K562 (cell line): ENCODE measurements around the gene EYA4. TPM values are rescaled to one million over a fixed set of nuclear protein-coding genes. Genes with fewer than 3 reads are reported as not detected.

Source experiments
- ATAC-seq: fragments of 200-7000 bp; cut with Tn5 transposase; 3 replicates; pipeline ENCODE4 v1.9.1; 2020; ENCODE audit warnings: moderate library complexity
- BruUV-seq: library from RNA; stranded (reverse); fragments of 400-500 nt; replicated peaks from 2 replicates; lab custom pipeline; 2021; lab: Mats Ljungman, UMichigan
- CTCF ChIA-PET: fragments of 300-600 bp; formaldehyde crosslinking; extraction: SDS; loops from one replicate; lab custom pipeline; 2021; ENCODE audit warnings: low intra/inter-chr PET ratio; lab: Yijun Ruan, JAX
- POLR2A ChIA-PET: fragments of 300-600, 350-650 bp; sonication (Branson Sonifier 250); formaldehyde crosslinking; extraction: SDS; loops from one replicate; lab custom pipeline; 2021; ENCODE audit warnings: antibody characterized with exemption, inconsistent platforms; lab: Yijun Ruan, JAX
- DNase-seq, 4 experiments: peaks; one replicate each; pipeline versions ENCODE4 v3.0.0 to v3.0.0-alpha.2; 2011 to 2018; ENCODE audit warnings: low spot score in 3 of 4, mixed read lengths in 3 of 4; ENCODE audit errors: extremely low read depth in 1 of 4
- FAIRE-seq: peaks from 2 replicates; lab custom pipeline; 2011; peaks lifted over from hg19 to GRCh38; lab: Jason Lieb, UNC
- H2AFZ ChIP-seq: 2 replicates; pipeline ENCODE4 v1.6.0; 2011; ENCODE audit warnings: low read depth, low read length, control low read depth, inconsistent platforms
- H3K27ac ChIP-seq: fragments of 200-600 bp; 3 replicates; pipeline ENCODE4 v1.8.0; 2011; ENCODE audit warnings: low read depth, mild to moderate bottlenecking, control low read depth, inconsistent platforms, low read length, moderate library complexity, mixed read lengths; ENCODE audit errors: extremely low read depth
- H3K27me3 ChIP-seq, 2 experiments: fragments of 300-600 bp in 1 of 2; 2 replicates in 1 of 2; 3 replicates in 1 of 2; pipeline versions ENCODE4 v1.6.0 to v1.8.0; 2011; ENCODE audit warnings: inconsistent platforms in 2 of 2, low read length in 2 of 2, mild to moderate bottlenecking in 1 of 2, mixed read lengths in 1 of 2, moderate library complexity in 1 of 2; ENCODE audit not compliant: control insufficient read depth in 2 of 2, insufficient read depth in 2 of 2
- H3K36me3 ChIP-seq: fragments of 300-600 bp; 3 replicates; pipeline ENCODE4 v1.8.0; 2011; ENCODE audit warnings: mild to moderate bottlenecking, low read length, inconsistent platforms; ENCODE audit not compliant: control insufficient read depth, insufficient read depth
- H3K4me1 ChIP-seq, 2 experiments: fragments of 200-600 bp in 1 of 2; replicated peaks in 1 of 2; 2 replicates in 1 of 2; 3 replicates in 1 of 2; pipeline versions ENCODE4 v1.5.1 to v1.8.0; 2011; ENCODE audit warnings: inconsistent platforms in 2 of 2, low read length in 2 of 2, mild to moderate bottlenecking in 1 of 2, mixed read lengths in 1 of 2, moderate library complexity in 1 of 2; ENCODE audit not compliant: control insufficient read depth in 2 of 2, insufficient read depth in 2 of 2
- H3K4me2 ChIP-seq: 2 replicates; pipeline ENCODE4 v1.6.1; 2011; ENCODE audit warnings: low read length, control low read depth, inconsistent platforms, mixed read lengths; ENCODE audit not compliant: insufficient read depth
- H3K4me3 ChIP-seq: fragments of 200-600 bp; sonication (generic), shearing (Covaris generic); 2 replicates; pipeline ENCODE4 v1.5.1; 2016; ENCODE audit warnings: control low read depth, inconsistent platforms
- H3K79me2 ChIP-seq: fragments of 200-600 bp; 3 replicates; pipeline ENCODE4 v1.8.0; 2011; ENCODE audit warnings: low read length, inconsistent platforms; ENCODE audit not compliant: control insufficient read depth, insufficient read depth
- H3K9ac ChIP-seq, 2 experiments: 2 replicates each; pipeline versions ENCODE4 v1.6.0 to v1.6.1; 2011; ENCODE audit warnings: low read depth in 2 of 2, low read length in 2 of 2, control low read depth in 1 of 2, inconsistent platforms in 1 of 2, mild to moderate bottlenecking in 1 of 2, mixed read lengths in 1 of 2; ENCODE audit not compliant: insufficient read depth in 1 of 2
- H3K9me1 ChIP-seq: one replicate; pipeline ENCODE4 v1.6.0; 2011; ENCODE audit warnings: inconsistent platforms, mild to moderate bottlenecking, low read length, moderate library complexity; ENCODE audit not compliant: control insufficient read depth, insufficient read depth
- H3K9me3 ChIP-seq: replicated peaks from 2 replicates; pipeline ENCODE4 v1.5.1; 2011; ENCODE audit warnings: low read depth, low read length, inconsistent platforms; ENCODE audit not compliant: control insufficient read depth, insufficient read depth
- H4K20me1 ChIP-seq: replicated peaks from 2 replicates; pipeline ENCODE4 v1.6.1; 2011; ENCODE audit warnings: low read length, inconsistent platforms, mixed read lengths; ENCODE audit not compliant: control insufficient read depth, insufficient read depth
- BRD4 ChIP-seq: fragments of 200-600 bp; sonication (generic); IDR thresholded peaks from 2 replicates; pipeline ENCODE4 v1.6.1; 2017; ENCODE audit warnings: inconsistent platforms
- FOXA1 ChIP-seq: fragments of 450-650 bp; IDR thresholded peaks from 2 replicates; pipeline ENCODE4 v1.6.1; 2016; ENCODE audit warnings: mild to moderate bottlenecking, borderline replicate concordance
- HDAC6 ChIP-seq: IDR thresholded peaks from 2 replicates; pipeline ENCODE4 v1.6.1; 2012; ENCODE audit warnings: low read depth, mild to moderate bottlenecking, control low read depth, inconsistent platforms, low read length, moderate library complexity
- PHF8 ChIP-seq: fragments of 200-600 bp; sonication (generic); IDR thresholded peaks from 2 replicates; pipeline ENCODE4 v1.6.1; 2012; ENCODE audit warnings: mixed run types, mild to moderate bottlenecking, inconsistent platforms, low read length, moderate library complexity, borderline replicate concordance
- STAT5A ChIP-seq: IDR thresholded peaks from 2 replicates; pipeline ENCODE4 v1.6.1; 2012; ENCODE audit warnings: low read length, inconsistent platforms, borderline replicate concordance
- ZNF232 ChIP-seq: sonication (generic); formaldehyde crosslinking; IDR thresholded peaks from 2 replicates; pipeline ENCODE4 v1.8.0; 2022; ENCODE audit warnings: mild to moderate bottlenecking, missing genetic modification reagents
- ZNF699 ChIP-seq: fragments of 250-450 bp; sonication (Bioruptor Pico); IDR thresholded peaks from 2 replicates; pipeline ENCODE4 v1.8.0; 2021; ENCODE audit warnings: mild to moderate bottlenecking, moderate library complexity; ENCODE audit not compliant: insufficient replicate concordance
- ZNF778 ChIP-seq: fragments of 450-650 bp; formaldehyde crosslinking; IDR thresholded peaks from 2 replicates; pipeline ENCODE4 v1.4.0; 2020; ENCODE audit warnings: mild to moderate bottlenecking, moderate library complexity
- WGBS: fragments of 100-300 bp; shearing (Covaris generic); methylation state at CpG from one replicate; pipeline ENCODE4 v1.1.6; 2016; ENCODE audit warnings: low coverage, mixed read lengths; ENCODE audit not compliant: insufficient coverage; ENCODE audit errors: missing lambda C conversion rate; 5-methylcytosine and 5-hydroxymethylcytosine counted together
- in situ Hi-C: fragments of 300-500 bp; cut with MboI; formaldehyde crosslinking; loops from 4 replicates; pipeline ENCODE4 v1.15.0; 2018; ENCODE audit warnings: inconsistent platforms, mixed read lengths
- intact Hi-C: fragments of 100-400 bp; cut with micrococcal nuclease; formaldehyde crosslinking; loops from 2 replicates; pipeline ENCODE4 v1.14.2; 2022
- polyA plus RNA-seq, 8 experiments: library from polyadenylated mRNA; depleted of rRNA in 4 of 8; stranded (reverse) in 5 of 8; unstranded in 3 of 8; fragments of >200 nt; fragmentation: Nextera tagmentation in 2 of 8; fragmentation: Illumina TruSeq in 1 of 8; extraction: Ambion mirVana in 2 of 8; extraction: Trizol in 1 of 8; gene quantifications; 2 replicates each; pipeline versions ENCODE4 v1.2.1 to v1.2.3, GENCODE V29; 2011 to 2014; ENCODE audit warnings: inconsistent platforms in 1 of 8, missing spikeins in 1 of 8
- total RNA-seq, 7 experiments: library from RNA; depleted of rRNA in 6 of 7; stranded (reverse); fragments of >200 nt in 6 of 7; fragmentation: Illumina TruSeq in 2 of 7; extraction: Trizol in 2 of 7; gene quantifications; 2 replicates each; pipeline versions ENCODE4 v1.2.1 to v1.2.3, GENCODE V29; 2011 to 2021; ENCODE audit warnings: low replicate concordance in 1 of 7
- TF ChIP-seq, protein P1 (sequence below): sonication (generic); formaldehyde crosslinking; IDR thresholded peaks from 2 replicates; pipeline ENCODE4 v1.8.0; 2022; ENCODE audit warnings: missing genetic modification reagents, mild to moderate bottlenecking, borderline replicate concordance
- TF ChIP-seq, protein P2 (sequence below): fragments of 450-650 bp; formaldehyde crosslinking; IDR thresholded peaks from 2 replicates; pipeline ENCODE4 v1.4.0; 2022; ENCODE audit warnings: mild to moderate bottlenecking, moderate library complexity

The EYA4 gene
- total and polyA plus RNA-seq, 9 of the 15 experiments (the other 6 are each of a cell fraction or from before 2014, with no cell fraction given), result 0.03 to 0.04 TPM; not detected in 7

DNA sequence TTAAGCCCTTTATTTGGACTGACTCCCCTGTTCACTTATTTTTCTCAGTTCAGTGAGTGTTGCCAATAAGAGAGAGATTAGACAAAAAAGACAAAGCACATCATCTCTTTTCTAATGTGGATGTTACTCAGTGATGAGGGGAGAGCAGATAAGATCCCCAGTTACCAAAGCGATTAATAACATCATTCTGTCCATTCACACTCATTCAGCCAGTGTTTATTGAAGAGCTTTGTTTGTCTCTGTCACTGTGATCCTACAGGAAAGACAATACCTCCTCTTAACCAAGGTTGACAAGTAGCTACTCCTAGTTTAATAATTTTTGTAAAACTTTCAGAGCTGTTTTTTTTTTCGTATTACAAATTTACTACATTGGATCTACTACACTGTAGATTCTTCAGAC is 163.0 kb downstream of the EYA4 start (continued):
- TF ChIP-seq, protein P1, sequence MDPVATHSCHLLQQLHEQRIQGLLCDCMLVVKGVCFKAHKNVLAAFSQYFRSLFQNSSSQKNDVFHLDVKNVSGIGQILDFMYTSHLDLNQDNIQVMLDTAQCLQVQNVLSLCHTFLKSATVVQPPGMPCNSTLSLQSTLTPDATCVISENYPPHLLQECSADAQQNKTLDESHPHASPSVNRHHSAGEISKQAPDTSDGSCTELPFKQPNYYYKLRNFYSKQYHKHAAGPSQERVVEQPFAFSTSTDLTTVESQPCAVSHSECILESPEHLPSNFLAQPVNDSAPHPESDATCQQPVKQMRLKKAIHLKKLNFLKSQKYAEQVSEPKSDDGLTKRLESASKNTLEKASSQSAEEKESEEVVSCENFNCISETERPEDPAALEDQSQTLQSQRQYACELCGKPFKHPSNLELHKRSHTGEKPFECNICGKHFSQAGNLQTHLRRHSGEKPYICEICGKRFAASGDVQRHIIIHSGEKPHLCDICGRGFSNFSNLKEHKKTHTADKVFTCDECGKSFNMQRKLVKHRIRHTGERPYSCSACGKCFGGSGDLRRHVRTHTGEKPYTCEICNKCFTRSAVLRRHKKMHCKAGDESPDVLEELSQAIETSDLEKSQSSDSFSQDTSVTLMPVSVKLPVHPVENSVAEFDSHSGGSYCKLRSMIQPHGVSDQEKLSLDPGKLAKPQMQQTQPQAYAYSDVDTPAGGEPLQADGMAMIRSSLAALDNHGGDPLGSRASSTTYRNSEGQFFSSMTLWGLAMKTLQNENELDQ (CRISPR knock-in tag), result no peak
- TF ChIP-seq HDAC6, result no peak
- TF ChIP-seq FOXA1, result no peak
- TF ChIP-seq ZNF778 (CRISPR knock-in tag), result no peak
- TF ChIP-seq STAT5A, result no peak
- TF ChIP-seq ZNF232 (CRISPR knock-in tag), result no peak
- TF ChIP-seq, protein P2, sequence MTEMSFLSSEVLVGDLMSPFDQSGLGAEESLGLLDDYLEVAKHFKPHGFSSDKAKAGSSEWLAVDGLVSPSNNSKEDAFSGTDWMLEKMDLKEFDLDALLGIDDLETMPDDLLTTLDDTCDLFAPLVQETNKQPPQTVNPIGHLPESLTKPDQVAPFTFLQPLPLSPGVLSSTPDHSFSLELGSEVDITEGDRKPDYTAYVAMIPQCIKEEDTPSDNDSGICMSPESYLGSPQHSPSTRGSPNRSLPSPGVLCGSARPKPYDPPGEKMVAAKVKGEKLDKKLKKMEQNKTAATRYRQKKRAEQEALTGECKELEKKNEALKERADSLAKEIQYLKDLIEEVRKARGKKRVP, result no peak

DNA sequence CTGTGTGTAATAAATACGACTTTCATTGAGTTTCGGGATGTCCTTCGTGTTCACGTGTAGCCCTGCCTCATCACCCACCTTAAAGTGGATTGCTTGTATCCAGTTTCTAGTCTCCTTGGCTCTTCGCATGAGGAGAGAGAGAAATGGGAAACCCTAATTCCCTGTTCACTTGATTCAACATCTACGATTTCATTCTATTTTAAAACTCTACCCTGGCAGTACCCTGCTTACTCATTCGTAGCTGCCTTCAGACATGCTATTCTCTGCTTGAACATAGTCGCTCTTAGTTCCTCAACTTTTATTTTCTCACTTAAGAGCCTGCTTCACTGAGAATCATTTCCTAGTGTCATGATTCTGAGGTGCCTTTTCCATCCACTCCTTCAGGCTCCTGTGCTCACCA is 163.6 kb downstream of the EYA4 start:
- DNase-seq, result no peak
- no peak overlapping the region for H3K4me3 ChIP-seq
- intact Hi-C loops (no loop called here), in situ Hi-C loops (no loop called here)
- H3K27me3 ChIP-seq, result no peaks in the 10 kb centered on the region
- 0% methylated on average over 8 of the region's 8 CpGs for WGBS
- no peaks in the 10 kb centered on the region for H3K4me1 ChIP-seq
- CTCF ChIA-PET, result no interaction called here
- FAIRE-seq, result no peak
- no peak overlapping the region for H2AFZ ChIP-seq
- no peaks in the 10 kb centered on the region for H3K9me1 ChIP-seq
- no peak overlapping the region for H3K27ac ChIP-seq
- no peaks in the 10 kb centered on the region for H3K79me2 ChIP-seq
- no TSS peak for BruUV-seq
- no peaks in the 10 kb centered on the region for H3K36me3 ChIP-seq
- ATAC-seq, result no peak
- H4K20me1 ChIP-seq, result no peaks in the 10 kb centered on the region
- H3K9me3 ChIP-seq, result peaks cover 2% of the 10 kb centered on the region; the same call in 1 of the 2 replicates
- POLR2A ChIA-PET, result interaction anchor here (1.0 kb wide), 1 partner anchor 19 kb away, joined by 3 read pairs; no protein-coding TSS in a partner anchor
- H3K4me2 ChIP-seq, result no peak overlapping the region
- no peak overlapping the region for H3K9ac ChIP-seq
- TF ChIP-seq ZNF699 (CRISPR knock-in tag) (no peak), PHF8 (no peak), BRD4 (no peak)
